K562 (cell line): Measurements from ENCODE around the gene XPO6.

Experiments used
- BACH1 ChIP-seq: fragments of 200-800 bp; sonication (Bioruptor generic); IDR thresholded peaks from 2 replicates; pipeline ENCODE4 v1.6.1; 2016; ENCODE audit warnings: missing genetic modification characterization, missing compliant biosample characterization
- CTCF ChIP-seq, 3 experiments: IDR thresholded peaks in 2 of 3; conservative IDR thresholded peaks in 1 of 3; 2 replicates each; pipeline ENCODE4 v1.5.1; 2011 to 2012; ENCODE audit warnings: low read length in 3 of 3, mild to moderate bottlenecking in 3 of 3, control low read depth in 2 of 3, improper control_type of control experiment in 1 of 3, inconsistent platforms in 1 of 3, low read depth in 1 of 3, mixed read lengths in 1 of 3, moderate library complexity in 1 of 3; ENCODE audit not compliant: insufficient read depth in 2 of 3
- ELF4 ChIP-seq: fragments of 450-650 bp; formaldehyde crosslinking; IDR thresholded peaks from 2 replicates; pipeline ENCODE4 v1.4.0; 2022; ENCODE audit warnings: missing genetic modification characterization
- EZH2 ChIP-seq: IDR thresholded peaks from 2 replicates; pipeline ENCODE4 v1.6.1; 2012; ENCODE audit warnings: low read depth, mild to moderate bottlenecking, inconsistent platforms, low read length, borderline replicate concordance
- HINFP ChIP-seq: fragments of 450-650 bp; conservative IDR thresholded peaks from 2 replicates; pipeline ENCODE4 v1.6.1; 2016; ENCODE audit warnings: missing genetic modification characterization, low read depth, mild to moderate bottlenecking, control low read depth, missing compliant biosample characterization
- HNRNPL ChIP-seq: fragments of 200-400 bp; formaldehyde crosslinking; IDR thresholded peaks from 2 replicates; pipeline ENCODE4 v1.6.1; 2017; ENCODE audit warnings: low read depth, mild to moderate bottlenecking, low read length
- LARP7 ChIP-seq: fragments of 450-650 bp; IDR thresholded peaks from 2 replicates; pipeline ENCODE4 v1.6.1; 2016
- MAZ ChIP-seq, 2 experiments: fragments of 450-650 bp in 1 of 2; sonication (generic) in 1 of 2; formaldehyde crosslinking; IDR thresholded peaks in 1 of 2; conservative IDR thresholded peaks in 1 of 2; 2 replicates each; pipeline versions ENCODE4 v1.4.0 to v1.5.0; 2020; ENCODE audit warnings: mild to moderate bottlenecking in 1 of 2, missing genetic modification reagents in 1 of 2
- PHB2 ChIP-seq: fragments of 450-650 bp; IDR thresholded peaks from 2 replicates; pipeline ENCODE4 v1.6.1; 2017; ENCODE audit warnings: low read depth
- SRSF9 ChIP-seq: fragments of 200-400 bp; formaldehyde crosslinking; IDR thresholded peaks from 2 replicates; pipeline ENCODE4 v1.6.1; 2017; ENCODE audit warnings: low read depth, low read length, borderline replicate concordance
- ZBTB5 ChIP-seq: fragments of 450-650 bp; IDR thresholded peaks from 2 replicates; pipeline ENCODE4 v1.6.1; 2017; ENCODE audit warnings: antibody characterized with exemption
- ZEB2 ChIP-seq: fragments of 450-650 bp; IDR thresholded peaks from 2 replicates; pipeline ENCODE4 v1.6.1; 2016
- TF ChIP-seq, protein P1 (sequence below): sonication (generic); formaldehyde crosslinking; IDR thresholded peaks from 2 replicates; pipeline ENCODE4 v1.8.0; 2022; ENCODE audit warnings: mild to moderate bottlenecking, low read depth, missing genetic modification reagents
- TF ChIP-seq, protein P2 (sequence below): sonication (generic); formaldehyde crosslinking; IDR thresholded peaks from 2 replicates; pipeline ENCODE4 v1.8.1; 2023; ENCODE audit warnings: mild to moderate bottlenecking, missing genetic modification reagents, moderate library complexity

GRCh38 chr16:28241924-28242323 is 30.2 kb upstream of the XPO6 start:
- no peak for TF ChIP-seq ELF4 (CRISPR knock-in tag)
- TF ChIP-seq, protein P1, sequence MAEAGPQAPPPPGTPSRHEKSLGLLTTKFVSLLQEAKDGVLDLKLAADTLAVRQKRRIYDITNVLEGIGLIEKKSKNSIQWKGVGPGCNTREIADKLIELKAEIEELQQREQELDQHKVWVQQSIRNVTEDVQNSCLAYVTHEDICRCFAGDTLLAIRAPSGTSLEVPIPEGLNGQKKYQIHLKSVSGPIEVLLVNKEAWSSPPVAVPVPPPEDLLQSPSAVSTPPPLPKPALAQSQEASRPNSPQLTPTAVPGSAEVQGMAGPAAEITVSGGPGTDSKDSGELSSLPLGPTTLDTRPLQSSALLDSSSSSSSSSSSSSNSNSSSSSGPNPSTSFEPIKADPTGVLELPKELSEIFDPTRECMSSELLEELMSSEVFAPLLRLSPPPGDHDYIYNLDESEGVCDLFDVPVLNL (CRISPR knock-in tag) = no peak
- no peak for TF ChIP-seq ZBTB5
- TF ChIP-seq CTCF (IDR thresholded peaks at IDR 0.05 in 2 of 3, conservative IDR thresholded peaks at IDR 0.05 in 1 of 3; ENCODE audit: insufficient read depth in 2 of 3, low read depth in 1 of 3, low read length in 3 of 3) = no peak
- no peak for TF ChIP-seq ZEB2
- TF ChIP-seq HINFP (tag) = no peak
- TF ChIP-seq MAZ (CRISPR knock-in tag; conservative IDR thresholded peaks at IDR 0.05 in 1 of 2, IDR thresholded peaks at IDR 0.05 in 1 of 2) = no peak
- TF ChIP-seq LARP7 = no peak
- TF ChIP-seq HNRNPL = no peak
- TF ChIP-seq, protein P2, sequence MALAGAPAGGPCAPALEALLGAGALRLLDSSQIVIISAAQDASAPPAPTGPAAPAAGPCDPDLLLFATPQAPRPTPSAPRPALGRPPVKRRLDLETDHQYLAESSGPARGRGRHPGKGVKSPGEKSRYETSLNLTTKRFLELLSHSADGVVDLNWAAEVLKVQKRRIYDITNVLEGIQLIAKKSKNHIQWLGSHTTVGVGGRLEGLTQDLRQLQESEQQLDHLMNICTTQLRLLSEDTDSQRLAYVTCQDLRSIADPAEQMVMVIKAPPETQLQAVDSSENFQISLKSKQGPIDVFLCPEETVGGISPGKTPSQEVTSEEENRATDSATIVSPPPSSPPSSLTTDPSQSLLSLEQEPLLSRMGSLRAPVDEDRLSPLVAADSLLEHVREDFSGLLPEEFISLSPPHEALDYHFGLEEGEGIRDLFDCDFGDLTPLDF (CRISPR knock-in tag) = no peak
- no peak for TF ChIP-seq PHB2
- TF ChIP-seq SRSF9 = no peak
- TF ChIP-seq BACH1 (tag) = no peak
- TF ChIP-seq EZH2 = no peak
